Measurements from ENCODE around the gene GPR32. TPM values are rescaled to one million over a fixed set of nuclear protein-coding genes. Genes with fewer than 3 reads are reported as not detected.
"Not testable (repeated sequence)": the region's sequence is repeated elsewhere in the genome, so short reads cannot be mapped to it uniquely, and the experiment has no call there.

The GPR32 gene
- total and polyA plus RNA-seq, 7 donors: not detected

DNA sequence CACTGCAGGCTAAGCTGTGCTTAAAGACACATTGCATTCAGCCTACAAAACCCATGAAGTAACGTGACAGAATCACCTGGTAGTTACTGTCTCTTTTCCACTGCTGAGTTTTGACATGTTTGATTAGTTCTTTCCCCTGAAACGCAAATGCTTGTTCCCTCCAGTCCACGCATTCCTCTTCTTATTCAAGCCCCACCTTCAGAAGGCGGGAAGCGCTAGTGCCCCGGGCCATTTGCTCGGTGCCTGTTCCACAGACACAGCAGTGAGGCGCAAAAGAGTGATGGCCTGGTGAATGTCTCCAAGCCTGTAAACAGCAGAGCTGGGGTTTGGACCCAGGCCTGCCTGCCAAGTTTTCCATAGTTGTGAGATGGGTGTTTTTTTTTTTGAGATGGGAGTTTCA, 30.8 kb downstream of the GPR32 start:
- TF ChIP-seq, protein P1, sequence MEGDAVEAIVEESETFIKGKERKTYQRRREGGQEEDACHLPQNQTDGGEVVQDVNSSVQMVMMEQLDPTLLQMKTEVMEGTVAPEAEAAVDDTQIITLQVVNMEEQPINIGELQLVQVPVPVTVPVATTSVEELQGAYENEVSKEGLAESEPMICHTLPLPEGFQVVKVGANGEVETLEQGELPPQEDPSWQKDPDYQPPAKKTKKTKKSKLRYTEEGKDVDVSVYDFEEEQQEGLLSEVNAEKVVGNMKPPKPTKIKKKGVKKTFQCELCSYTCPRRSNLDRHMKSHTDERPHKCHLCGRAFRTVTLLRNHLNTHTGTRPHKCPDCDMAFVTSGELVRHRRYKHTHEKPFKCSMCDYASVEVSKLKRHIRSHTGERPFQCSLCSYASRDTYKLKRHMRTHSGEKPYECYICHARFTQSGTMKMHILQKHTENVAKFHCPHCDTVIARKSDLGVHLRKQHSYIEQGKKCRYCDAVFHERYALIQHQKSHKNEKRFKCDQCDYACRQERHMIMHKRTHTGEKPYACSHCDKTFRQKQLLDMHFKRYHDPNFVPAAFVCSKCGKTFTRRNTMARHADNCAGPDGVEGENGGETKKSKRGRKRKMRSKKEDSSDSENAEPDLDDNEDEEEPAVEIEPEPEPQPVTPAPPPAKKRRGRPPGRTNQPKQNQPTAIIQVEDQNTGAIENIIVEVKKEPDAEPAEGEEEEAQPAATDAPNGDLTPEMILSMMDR (IDR thresholded peaks at IDR 0.05): no peak
- H3K36me3 ChIP-seq (ENCODE audit: insufficient read depth in 1 of 2, low read depth in 1 of 2): peaks cover 3 to 53% of the 10 kb centered on the region in 2 donors
- DNase-seq: no peak
- intact Hi-C loops (cut with DNase I): no loop called here
- H3K4me1 ChIP-seq: peaks cover 17% of the 10 kb centered on the region
- no peaks in the 10 kb centered on the region for H3K27me3 ChIP-seq (ENCODE audit: insufficient read depth in 3 of 3, low read length in 2 of 3)
- no peaks in the 10 kb centered on the region for H3K9me3 ChIP-seq
- no peak overlapping the region for H3K4me3 ChIP-seq
- no peak overlapping the region for H3K27ac ChIP-seq
- no peak for ATAC-seq
- WGBS, 3 donors: 87 to 91% (median 89%) methylated on average over 8 of the region's 8 CpGs

DNA sequence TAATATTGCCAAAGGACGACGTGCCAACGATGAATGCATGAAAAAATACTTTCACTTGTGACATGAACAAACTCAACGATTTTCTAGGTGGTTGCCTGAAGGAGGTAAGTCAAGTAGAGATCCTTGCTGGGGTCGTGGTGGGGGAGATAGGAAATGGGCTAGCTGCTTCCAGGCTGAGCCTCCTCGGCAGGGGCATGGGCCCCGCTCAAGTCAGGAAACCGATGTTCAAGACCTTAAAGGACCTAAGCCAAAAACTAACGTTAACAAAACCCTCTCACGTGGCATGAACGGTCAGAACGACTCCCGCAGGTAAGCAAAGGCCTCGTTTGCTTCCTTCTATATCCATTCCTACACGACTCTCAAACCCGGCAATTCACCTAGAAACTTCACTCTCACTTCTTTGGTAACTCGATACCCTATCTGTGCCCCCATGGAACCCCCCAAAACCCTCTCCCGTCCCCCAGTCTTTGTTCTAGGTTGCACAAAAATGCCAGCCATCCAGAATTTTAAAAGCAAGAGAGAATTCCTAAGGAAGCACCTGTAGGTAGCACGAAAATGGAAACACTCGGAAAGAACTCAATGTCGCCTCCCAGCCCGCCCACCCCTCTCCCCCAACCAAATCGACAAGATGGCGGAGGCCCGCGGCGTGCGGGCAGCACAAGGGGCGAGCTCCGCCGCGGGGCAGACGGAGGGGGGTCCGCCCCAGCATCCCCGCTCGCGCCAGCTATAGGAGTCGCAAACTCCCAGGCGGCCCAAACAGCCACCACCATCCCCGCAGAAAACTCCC, 33.6 kb downstream of the GPR32 start:
- intact Hi-C loops (cut with DNase I): no loop called here
- DNase-seq: no peak
- Histone ChIP-seq H3K9me3 (no peaks in the 10 kb centered on the region), H3K27me3 (ENCODE audit: insufficient read depth in 3 of 3, low read length in 2 of 3) (no peaks in the 10 kb centered on the region), H3K36me3 (ENCODE audit: insufficient read depth in 1 of 2, low read depth in 1 of 2) (peaks cover 0 to 32% of the 10 kb centered on the region in 2 donors), H3K4me3 (peak overlapping the region; percentile 98), H3K27ac (peak overlapping the region; percentile 94), H3K4me1 (peaks cover 17% of the 10 kb centered on the region)
- peak in 1 of 4 donors; percentile 18 for ATAC-seq
- WGBS, 3 donors: 0% methylated on average over 30 to 40 of the region's 40 CpGs
- TF ChIP-seq, protein P1 (IDR thresholded peaks at IDR 0.05): no peak

DNA sequence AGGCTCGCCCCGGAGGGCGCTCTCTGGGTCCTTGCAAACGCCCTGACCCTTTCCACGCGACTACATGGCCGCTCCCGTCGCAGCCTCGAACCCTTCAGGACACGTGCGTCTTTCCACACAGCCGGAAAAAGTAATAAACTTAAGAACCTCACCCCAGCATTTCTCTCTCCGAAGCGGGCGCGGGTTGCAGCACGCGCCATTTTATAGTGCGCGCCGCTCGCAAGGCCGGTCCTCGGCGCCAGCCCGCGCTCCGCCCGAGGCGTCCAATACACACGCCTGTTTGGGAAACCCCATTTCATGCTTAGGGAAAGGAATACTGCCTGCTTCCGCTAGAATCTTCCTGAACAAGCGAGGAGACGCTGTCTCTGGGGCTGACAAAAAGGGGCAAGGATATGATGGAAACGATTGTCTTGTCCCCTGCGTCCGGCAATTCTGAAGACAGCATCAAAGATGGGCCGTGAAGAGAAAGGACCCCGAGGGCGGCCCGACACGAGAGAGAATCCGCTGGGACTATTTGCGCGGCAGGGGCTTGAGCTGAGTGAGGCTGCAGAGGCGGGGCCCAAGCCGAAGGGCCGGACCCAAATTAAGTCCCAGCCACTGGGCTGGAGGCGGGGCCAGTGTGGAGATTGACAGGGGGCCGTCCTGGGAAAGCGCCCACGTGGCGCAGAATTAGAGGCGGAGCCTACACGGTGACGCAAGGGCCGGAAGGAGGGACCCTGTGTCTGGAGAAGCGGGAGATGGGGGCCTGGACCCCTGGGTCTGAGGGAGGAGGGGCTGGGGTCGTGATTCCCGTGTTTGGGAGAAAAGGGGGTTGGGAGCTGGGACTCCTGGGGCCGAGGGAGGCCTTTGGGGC, 34.4 kb downstream of the GPR32 start:
- TF ChIP-seq, protein P1 (IDR thresholded peaks at IDR 0.05): no peak
- H3K27me3 ChIP-seq (ENCODE audit: insufficient read depth in 3 of 3, low read length in 2 of 3): no peaks in the 10 kb centered on the region
- WGBS, 3 donors: 0% methylated on average over 62 of the region's 62 CpGs
- peaks cover 17% of the 10 kb centered on the region for H3K4me1 ChIP-seq
- peak overlapping the region; percentile 94 for H3K27ac ChIP-seq
- intact Hi-C loops (cut with DNase I): no loop called here
- ATAC-seq (peak; percentile 99 to 100 (median 100)), DNase-seq (peak; percentile 99)
- no peaks in the 10 kb centered on the region for H3K9me3 ChIP-seq
- peak overlapping the region; percentile 98 for H3K4me3 ChIP-seq
- peaks cover 0 to 24% of the 10 kb centered on the region in 2 donors for H3K36me3 ChIP-seq (ENCODE audit: insufficient read depth in 1 of 2, low read depth in 1 of 2)

DNA sequence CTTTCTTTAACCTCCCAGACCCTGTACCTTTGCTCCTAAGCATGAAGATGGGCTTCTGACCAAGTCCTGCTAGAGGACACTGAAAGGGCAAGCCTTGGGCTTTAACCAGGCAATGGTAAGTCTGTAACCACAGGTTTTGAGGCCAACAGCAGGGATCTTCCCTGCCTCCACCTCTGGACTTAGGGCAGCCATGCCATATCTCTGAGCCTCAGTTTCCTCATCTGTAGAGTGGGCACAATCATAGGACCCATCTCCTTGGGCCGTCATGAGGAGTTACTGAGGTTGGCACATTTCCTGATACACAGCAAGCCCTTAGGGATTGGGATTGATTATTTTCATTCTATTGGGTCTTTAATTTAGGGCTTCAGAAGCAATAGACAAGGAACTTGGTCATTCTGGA, 38.6 kb downstream of the GPR32 start:
- intact Hi-C loops (cut with DNase I): no loop called here
- TF ChIP-seq, protein P1 (IDR thresholded peaks at IDR 0.05): no peak
- Histone ChIP-seq H3K36me3 (ENCODE audit: insufficient read depth in 1 of 2, low read depth in 1 of 2) (no peaks in the 10 kb centered on the region), H3K9me3 (no peaks in the 10 kb centered on the region), H3K27me3 (ENCODE audit: insufficient read depth in 3 of 3, low read length in 2 of 3) (no peaks in the 10 kb centered on the region), H3K27ac (no peak overlapping the region), H3K4me3 (no peak overlapping the region), H3K4me1 (peaks cover 3% of the 10 kb centered on the region)
- WGBS, 3 donors: 58 to 73% (median 62%) methylated on average over 1 of the region's 1 CpG
- no peak for DNase-seq
- ATAC-seq: no peak

DNA sequence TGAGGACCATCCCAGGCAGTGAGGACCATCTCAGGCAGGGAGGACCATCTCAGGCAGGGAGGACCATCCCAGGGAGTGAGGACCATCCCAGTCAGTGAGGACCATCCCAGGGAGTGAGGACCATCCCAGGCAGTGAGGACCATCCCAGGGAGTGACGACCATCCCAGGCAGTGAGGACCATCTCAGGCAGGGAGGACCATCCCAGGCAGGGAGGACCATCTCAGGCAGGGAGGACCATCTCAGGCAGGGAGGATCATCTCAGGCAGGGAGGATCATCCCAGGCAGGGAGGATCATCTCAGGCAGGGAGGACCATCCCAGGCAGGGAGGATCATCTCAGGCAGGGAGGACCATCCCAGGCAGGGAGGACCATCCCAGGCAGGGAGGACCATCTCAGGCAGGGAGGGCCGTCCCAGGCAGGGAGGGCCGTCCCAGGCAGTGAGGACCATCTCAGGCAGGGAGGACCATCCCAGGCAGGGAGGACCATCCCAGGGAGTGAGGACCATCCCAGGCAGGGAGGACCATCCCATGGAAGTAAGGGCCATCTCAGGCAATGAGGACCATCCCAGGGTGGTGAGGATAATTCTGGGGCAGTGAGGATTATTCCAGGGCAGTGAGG, 41.5 kb downstream of the GPR32 start:
- H3K27me3 ChIP-seq (ENCODE audit: insufficient read depth in 3 of 3, low read length in 2 of 3): peaks cover 0 to 19% (median 5%) of the 10 kb centered on the region in 3 donors
- intact Hi-C loops (cut with DNase I): loop anchor here in 1 of 2 donors (10.0 kb wide), 1 partner anchor 293 kb away; the partner anchor contains the start of gene CTU1
- DNase-seq; H3K4me3 ChIP-seq; ATAC-seq; H3K36me3 ChIP-seq (ENCODE audit: insufficient read depth in 1 of 2, low read depth in 1 of 2); H3K27ac ChIP-seq; H3K4me1 ChIP-seq; H3K9me3 ChIP-seq: not testable (repeated sequence)
- 66 to 76% (median 70%) methylated on average over 3 of the region's 3 CpGs for WGBS, 3 donors

Data from psoas muscle (tissue), 8 donors.